Stromal cell of bone marrow (primary cell): Measurements from ENCODE around the gene ZC3H13.
"Not testable (repeated sequence)": the region's sequence is repeated elsewhere in the genome, so short reads cannot be mapped to it uniquely, and the experiment has no call there.

ENCODE experiments used
- DNase-seq: peaks from one replicate; pipeline ENCODE4 v3.0.0-alpha.2; 2012; ENCODE audit warnings: low read depth

The ZC3H13 gene

DNA sequence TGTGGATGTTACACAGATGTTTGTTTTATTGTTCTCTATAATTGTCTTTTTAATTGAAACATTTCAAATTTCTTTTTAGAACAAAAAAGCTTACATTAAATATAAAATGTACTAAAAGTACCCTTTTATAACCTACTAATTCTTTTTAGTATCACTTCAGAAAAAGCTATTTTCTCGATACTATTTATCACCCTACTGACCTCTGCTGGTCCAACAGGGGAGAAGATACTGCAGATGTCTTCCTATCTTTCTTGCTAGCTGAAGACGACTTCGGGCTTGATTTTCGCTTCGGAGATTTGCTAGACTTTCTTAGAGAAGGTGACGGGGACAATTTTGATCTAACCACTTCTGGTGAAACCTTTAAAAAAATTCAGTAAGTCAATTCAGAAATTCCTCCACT, 42.4 kb downstream of the ZC3H13 start:
- DNase-seq = no peak

DNA sequence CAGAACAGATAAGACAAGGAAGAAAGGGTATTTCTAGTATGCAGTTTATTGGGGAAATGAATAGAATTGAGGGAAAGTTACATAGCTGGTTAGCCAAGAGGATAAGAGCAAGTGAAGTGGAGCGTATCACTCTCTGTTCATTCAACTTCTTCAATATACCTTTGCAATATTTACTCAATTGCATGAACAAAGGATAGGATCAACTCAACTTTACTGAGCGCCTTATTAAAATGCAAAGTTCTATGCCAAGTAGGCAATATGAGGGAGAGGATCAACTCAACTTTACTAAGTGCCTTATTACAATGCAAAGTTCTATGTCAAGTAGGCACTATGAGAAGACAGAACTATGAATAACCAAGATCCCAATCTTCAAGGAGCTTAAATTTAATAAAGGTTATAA, 43.9 kb downstream of the ZC3H13 start:
- DNase-seq = no peak

DNA sequence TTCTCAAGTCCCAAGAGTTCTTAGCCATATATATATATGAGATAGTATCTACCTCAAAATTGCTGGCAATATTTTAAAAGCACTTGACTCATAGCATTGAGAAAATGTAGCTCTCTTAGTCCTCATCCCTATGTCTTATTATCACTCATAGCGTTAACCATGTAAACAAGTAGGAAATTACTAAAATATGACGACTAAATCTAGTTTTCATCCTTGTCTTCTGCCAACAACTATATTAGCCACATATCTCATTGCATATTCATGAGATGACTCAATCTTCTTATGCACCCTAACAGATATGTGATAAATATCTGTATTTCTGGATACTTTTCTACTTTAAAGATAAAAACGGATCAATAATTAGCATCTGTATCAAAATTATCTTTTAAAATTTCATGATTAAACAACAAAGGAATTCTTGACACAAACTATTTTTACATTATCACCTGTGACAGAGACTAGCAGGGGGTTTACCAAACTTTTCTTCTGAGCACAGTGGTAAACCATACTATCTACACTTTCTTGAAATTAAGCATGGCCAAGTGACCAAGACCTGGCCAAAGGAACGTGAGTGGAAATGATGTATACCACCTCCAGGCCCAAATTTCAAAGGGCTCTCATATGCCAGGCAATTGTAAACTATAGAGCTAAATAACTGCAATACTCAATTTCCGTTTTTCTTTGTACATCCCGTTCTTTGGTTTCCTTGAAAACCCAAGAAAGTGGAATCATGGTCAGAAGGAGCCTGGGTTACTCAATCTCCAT, 45.7 kb downstream of the ZC3H13 start:
- no peak for DNase-seq

DNA sequence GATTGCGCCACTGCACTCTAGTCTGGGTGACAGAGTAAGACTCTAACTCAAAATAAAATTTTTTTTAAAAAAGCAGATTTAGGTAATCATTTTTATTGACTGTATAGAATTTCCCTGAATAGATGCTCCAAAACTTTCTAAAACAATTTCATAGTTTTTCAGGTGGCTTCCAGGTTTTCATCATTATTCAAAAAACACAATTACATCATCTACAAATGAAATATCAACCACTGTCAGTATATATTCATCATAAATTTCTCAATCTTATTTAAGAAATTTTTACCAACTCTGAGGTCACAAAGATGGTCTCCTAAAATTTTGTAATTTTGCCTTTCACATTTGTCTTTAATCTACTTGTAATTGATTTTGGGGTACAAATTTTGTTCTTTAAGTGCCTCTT, 48.1 kb downstream of the ZC3H13 start:
- DNase-seq = no peak

DNA sequence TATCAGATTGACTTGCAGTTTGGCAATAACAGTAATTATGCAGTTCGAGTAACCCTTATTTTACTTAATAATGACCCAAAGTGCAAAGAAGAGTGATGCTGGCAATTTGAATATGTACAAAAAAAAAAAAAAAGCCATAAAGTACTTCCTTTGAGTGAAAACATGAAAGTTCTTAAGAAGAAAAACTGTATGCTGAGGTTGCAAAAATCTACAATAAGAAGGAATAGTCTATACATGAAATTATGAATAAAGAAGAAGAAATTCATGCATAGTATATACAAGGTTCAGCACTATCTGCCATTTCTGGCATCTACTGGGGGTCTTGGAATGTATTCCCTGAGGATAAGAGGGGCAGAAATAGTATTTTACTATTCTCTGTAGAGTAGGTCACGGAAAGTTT, 55.9 kb downstream of the ZC3H13 start:
- no peak for DNase-seq

DNA sequence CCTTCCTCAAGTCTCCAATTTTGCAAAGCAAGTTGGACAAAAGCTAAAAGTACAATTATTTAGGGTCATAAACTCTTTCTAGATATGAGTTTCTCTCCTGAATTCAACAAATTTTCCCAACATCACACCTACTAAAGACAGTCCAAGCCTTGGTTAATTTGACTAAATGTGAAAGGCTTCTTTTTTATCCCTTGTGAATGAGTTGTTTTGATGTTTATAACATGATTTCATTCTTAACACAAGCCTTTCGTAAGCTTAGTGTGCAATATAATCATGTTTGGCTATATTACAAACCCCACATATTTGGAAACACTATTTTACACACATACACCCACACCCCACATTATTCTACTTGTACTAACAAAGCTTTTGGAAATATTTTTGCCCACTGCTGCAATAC, 57.3 kb downstream of the ZC3H13 start:
- no peak for DNase-seq

DNA sequence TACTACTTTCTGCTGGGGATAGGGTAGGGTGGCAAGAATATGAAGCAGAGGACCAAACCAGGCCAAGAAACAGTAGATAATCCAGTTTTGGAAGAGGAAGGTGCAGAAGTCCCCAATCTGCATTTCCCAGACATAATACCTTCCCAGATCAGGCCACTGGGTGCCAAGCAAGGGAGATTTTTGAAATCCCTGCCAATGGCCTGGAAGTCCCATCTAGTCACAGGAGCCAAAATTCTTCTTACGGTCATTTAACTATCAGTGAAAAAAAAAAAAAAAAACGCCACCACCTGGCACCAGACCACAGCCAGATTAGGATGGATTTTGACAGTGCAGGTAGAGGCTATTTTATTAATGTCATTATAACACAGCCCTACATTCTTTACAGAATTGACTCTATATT, 57.8 kb downstream of the ZC3H13 start:
- no peak for DNase-seq

DNA sequence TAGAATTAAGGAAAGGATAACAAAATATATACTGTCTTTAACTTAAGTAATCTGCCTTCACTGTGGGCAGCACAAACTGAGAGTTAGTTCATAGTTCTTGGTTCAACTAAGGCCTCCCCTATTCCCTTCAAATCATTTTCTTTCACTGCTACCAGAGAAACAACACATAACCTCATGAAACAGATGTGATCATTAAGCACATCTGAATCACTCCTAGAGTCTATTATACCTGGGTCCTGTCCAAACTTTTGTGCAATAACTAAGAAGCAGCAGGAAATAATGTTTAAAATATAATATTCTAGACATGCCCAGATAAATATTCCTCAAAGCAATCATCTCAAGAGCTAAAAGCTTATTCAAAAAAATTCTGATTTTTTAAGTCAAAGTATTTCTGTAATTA, 62.9 kb downstream of the ZC3H13 start:
- DNase-seq = peak; percentile 87

DNA sequence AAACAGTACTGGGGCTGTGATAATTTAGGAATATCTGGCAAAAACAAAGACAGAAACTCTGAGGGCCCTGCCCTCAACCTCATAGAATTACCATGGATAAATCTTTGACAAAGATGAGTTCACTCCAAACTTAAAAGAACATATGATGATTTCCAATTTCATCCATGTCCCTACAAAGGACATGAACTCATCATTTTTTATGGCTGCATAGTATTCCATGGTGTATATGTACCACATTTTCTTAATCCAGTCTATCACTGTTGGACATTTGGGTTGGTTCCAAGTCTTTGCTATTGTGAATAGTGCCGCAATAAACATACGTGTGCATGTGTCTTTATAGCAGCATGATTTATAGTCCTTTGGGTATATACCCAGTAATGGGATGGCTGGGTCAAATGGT, 71.4 kb downstream of the ZC3H13 start:
- DNase-seq = not testable (repeated sequence)

DNA sequence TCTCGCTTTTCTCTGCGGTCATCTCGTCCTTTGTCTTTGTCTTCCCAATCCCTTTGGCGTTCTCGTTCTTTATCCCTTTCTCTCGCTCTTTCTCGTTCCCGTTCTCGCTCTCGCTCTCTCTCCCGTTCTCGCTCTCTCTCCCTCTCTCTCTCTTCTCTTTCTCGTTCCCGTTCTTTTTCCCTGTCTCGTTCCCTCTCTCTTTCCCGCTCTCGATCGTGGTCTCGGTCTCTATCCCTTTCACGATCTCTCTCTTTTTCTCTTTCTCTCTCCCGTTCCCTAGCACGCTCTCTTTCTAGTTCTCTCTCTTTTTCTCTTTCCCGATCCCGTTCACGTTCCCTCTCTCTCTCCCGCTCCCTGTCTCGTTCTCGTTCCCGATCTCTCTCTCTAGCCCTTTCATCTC, 77.2 kb downstream of the ZC3H13 start:
- DNase-seq = no peak

DNA sequence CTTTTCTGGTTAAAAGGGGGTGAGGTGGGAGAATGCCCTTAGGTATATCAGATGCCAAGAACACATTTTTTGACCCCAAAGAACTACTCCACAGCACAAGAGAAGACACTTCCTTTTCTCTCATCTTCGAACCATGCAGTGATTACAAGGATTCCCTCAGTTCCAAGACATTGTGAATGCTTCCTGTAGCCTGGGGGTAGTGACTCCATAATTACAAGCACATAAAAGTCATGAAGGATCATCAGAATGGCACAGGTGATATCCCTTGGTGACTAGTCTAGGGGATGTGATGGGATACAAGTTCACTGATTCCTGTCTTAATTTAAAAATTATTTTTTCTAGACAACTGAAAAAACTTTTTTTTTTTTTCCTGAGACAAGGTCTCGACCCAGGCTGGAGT, 78.0 kb downstream of the ZC3H13 start:
- no peak for DNase-seq

DNA sequence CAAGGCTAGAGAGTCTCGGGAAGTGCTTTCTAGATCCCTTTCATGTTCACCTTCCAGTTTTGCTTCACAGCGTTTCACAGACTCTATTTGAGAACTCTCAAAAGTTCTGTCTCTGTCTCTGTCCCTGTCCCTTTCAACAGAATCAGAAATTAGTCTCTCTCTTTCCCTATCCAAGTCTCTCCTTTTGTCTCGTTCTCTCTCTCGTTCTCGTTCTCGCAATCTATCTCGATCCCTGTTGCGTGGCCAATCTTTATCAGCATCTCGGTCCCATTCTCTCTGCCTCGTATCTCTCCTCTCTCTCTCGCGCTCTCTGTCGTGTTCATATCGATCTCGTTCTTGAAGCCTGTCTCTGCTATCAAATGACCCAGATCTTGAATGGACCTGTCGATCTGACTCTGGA, 85.0 kb downstream of the ZC3H13 start:
- DNase-seq = no peak

DNA sequence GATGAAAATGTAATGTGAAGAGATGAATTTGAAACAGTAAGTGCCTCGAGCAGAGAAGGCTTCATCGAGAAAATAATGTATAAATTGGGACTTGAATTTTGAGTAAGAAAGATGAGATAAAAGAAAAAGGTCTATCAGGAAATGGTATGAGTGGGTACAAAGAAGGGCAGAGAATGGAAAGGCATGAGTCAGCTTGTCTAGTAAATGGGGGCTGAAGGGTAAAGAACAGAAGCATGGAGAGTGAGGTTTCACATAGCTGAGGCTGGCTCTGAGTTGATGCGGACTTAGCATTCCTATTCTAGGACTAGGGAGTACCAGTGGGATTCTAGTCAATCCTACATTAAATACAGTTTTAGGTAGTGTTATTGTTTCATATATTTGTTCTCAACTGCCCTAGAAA, 85.8 kb downstream of the ZC3H13 start:
- DNase-seq = no peak

DNA sequence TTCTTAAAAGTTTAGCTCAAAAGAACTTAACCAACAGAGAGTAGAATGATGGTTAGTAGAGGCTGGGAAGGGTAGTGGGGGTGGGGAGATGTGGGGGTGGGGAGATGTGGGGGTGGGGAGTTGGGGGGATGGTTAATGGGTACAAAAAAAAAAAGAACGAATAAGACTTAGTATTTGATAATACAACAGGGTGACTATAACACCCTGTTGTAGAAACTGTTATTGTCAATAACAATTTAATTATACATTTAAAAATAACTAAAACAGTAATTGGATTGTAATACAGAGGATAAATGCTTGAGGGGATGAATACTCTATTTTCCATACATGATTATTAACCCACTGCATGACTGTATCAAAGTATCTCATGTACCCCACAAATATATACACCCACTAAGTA, 91.1 kb downstream of the ZC3H13 start:
- no peak for DNase-seq

DNA sequence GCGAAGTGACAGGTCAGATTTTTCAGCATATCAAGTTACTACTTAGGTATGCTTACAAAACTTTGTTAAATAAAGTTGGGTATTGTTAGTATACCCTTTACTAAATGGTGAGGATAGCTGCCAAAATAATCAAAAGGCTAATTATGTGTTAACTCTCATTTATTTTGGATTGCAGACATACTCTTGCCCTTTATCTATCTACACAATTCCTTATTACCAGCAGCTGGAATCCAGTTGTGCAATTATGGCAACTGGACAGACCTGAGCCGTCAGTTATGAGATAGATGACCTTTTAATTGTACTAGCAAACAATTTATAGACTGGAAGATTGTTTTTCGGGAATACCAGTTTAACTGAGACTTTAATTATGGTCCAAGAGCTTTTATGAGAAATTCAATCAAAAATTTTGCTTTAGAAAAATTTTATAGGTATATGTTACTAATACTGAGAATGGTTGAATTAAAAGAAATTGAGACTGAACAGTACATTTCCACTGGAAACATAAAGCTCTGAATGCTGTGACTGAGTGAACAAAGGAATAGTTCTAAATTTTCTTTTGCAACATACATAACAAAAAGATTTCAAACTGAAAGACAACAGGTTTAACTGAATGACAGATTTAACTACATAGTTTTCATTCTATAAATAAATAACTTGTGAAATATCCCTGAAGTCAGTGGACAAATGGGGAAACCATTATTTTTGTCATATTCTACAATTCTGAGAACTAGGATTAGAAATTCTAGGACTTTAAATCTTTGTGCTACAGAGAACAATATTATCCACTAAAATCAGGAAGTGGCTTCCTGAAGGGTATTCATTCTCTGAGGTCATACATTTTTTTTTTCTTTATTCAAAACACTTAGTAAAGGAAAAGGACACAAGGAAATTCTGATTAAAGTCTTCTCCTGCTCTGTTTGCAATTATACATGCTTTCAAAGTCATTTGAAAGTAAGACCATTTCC, 97.4 kb downstream of the ZC3H13 start:
- no peak for DNase-seq

DNA sequence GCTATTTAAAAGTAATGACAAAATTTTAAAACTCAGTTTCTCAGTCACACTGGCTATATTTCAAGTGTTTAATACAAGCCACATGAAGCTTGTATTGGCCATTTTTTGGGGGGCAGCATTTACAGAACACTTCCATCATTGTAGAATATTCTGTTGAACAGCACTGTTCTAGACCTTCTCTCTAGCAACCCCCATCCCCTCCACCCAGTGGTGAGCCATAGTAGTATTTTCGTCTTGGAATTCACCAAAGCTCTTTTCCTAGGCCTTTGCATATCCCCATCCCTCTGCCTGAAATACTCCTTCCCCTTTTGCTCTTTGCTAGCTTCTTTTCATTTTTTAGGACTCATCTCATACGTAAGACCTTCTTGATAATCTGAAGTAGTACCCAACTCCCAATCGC, 99.5 kb downstream of the ZC3H13 start:
- no peak for DNase-seq

DNA sequence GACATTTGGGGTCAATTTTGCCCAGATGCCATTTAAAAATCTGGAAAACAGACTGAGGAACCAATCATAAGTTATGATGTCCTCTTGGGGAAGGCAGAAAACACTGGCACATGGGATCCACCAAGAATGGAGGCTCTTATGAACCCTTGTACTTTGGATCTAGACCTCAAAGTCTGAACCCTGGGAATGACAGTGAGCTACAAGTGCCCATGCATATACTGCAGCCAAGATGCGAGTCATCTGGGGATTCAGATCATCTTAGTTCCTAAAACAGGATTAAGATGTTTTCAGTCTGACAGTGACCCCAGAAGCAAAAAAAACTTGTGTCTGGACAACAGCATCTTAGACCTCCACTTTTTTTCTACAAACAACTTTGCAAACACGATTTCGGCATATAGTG, 100.8 kb downstream of the ZC3H13 start:
- DNase-seq = peak; percentile 3

DNA sequence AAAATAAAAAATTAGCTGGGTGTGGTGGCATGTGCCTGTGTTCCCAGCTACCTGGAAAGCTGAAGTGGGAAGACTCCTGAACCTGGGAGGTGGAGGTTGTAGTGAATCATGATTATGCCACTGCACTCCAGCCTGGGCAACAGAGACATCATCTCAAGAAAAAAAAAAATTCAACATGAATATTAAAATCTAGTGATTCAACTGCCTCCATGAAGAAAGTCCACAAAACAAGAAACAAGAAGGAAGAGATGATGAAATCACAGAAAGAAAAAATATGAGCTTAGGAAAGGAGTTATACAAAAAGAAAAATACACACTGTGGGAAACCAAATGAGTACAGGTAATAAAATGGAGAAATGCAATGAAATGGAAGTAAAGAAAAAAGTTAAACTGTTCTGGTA, 101.4 kb downstream of the ZC3H13 start:
- DNase-seq = no peak

DNA sequence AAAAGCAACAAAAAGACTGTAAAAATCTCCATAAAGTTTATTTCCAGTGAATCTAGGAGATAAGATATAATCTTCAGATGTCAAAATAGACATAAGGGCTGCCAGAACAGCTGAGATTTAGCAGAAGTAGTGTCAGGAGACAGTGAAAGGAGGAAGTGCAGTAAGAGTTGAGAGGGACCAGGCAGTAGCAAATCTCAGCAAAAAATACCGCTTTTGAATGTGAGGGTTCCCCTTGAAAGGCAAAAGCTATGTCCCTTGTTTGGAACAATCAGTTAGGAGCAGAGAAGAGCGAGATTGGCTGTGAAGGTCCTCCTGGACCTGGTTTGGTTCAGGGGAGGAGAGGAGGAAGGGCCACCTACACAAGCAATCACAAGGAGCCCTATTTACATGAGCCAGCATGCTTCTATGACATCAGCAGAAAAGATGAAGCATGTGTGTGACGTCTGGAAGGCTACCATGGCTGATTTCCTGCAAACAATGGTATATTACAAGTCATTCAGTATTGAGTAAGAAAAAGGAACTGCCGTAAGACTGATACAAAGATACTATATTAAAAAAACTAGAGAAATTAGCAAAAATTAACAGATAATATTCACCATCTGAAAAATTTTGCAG, 102.1 kb downstream of the ZC3H13 start:
- DNase-seq = no peak

DNA sequence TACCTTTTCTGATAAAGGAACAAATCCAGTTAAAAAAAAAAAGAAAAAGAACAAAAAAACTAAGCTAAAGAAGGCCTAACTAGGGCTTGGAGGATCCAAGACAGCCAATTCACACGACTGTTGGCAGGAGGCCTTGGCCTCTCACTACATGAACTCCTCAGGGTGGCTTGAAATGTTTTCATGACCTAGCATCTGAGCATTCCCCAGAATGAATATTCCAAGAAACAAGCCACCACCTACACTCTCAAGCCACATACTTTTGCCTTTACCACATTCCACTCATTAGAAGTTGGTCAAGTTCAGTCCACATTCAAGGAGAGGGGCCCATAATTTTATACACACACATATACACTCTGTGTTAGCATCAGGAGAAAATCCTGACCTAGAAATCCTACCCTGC, 103.4 kb downstream of the ZC3H13 start:
- peak; percentile 9 for DNase-seq

DNA sequence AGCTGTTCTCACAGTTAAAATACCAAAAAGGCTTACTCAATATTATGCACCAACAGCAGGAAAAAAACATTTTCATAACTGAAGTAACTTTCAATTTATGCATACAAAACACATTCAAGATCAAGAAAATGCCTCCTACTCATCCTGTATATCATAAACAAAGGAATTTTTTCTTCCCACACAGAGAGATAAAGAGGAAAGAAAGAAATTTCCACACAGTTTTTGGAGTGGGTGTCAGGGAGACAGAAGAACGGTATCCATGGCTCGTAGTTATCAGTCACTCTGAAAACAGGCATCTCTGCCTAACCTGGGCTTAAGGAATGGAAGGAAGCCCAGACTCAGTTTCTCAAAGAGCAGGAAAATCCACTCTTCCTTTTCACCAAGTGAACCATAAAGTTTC, 108.6 kb downstream of the ZC3H13 start:
- no peak for DNase-seq

DNA sequence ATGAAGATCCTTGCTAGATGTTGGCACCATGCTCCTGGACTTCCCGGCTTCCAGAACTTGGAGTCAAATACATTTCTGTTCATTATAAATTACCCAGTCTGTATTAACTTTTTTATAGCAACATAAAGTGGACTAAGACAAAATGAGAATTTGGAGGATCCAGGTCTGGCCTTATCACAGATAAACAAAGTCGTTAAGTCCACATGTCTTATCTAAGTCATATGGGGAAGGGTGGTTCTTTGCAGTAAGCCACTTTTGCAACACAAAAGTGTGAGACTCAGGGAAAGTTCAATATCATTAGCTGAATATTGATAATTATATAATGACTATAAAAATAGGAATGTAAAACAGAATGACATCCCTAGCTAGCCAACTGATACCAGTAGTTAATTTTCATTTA, 109.4 kb downstream of the ZC3H13 start:
- DNase-seq = no peak

DNA sequence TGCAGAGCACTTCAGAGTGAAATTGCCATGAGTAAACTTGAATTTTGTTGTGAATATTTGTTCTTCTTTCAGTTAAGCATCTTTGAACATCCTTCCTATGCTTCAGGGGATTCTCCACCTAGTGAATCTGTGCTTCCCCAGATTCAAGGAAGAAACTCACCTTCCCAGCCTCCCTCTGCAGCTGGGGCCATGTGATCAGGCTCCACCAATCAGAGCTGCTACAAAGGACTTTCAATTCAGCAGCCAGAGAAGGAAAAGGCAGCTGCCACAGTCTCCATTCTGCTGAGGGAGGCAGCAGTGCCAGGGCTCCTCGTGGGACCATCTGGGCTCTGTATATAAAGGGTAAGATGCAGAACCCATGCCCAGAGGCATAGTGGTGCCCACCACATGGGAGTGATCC, 111.3 kb downstream of the ZC3H13 start:
- no peak for DNase-seq
